ENCODE measurements around the gene SDK2. TPM values are rescaled to one million over a fixed set of nuclear protein-coding genes. Genes with fewer than 3 reads are reported as not detected.
A peak's percentile ranks its signal among the peaks of the same experiment; 100 is the strongest.

SDK2 gene
- total and polyA plus RNA-seq, 2 donors, result 0.66 to 0.87 TPM

DNA sequence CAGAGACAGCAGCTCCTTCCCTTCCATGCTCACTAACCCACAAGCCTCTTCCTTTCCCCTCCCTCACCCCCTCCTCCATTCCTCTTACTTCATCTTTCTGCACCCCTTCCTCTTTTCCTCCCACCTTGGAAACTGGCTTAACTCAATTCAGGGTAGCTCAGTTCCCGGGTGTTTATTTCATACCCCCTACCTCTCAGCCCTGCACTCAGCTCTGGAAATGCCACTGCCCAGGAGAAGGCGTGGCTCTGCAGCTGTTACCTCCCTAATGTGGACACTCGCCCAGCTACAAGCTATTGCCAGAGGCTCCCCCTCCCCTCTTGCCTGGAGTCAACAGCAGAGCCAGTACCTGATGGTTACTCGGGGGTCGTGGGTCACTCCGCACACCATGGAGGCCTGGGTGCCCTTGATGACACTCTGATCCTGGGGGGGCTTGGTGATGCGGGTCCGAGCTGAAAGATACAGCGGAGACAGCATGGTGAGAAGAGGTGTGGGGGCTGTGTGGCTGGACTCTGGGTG is 214.0 kb downstream of the SDK2 start:
- Histone ChIP-seq H3K36me3 (ENCODE audit: control insufficient read depth in 2 of 2, insufficient read depth in 2 of 2, low read length in 1 of 2) (no peaks in the 10 kb centered on the region), H3K4me3 (ENCODE audit: low read length in 2 of 2) (no peak overlapping the region), H3K27ac (ENCODE audit: low read depth in 1 of 2, low read length in 1 of 2) (no peak overlapping the region), H3K9me3 (ENCODE audit: control insufficient read depth in 2 of 2, insufficient read depth in 1 of 2, low read length in 1 of 2) (no peaks in the 10 kb centered on the region), H3K4me1 (ENCODE audit: control insufficient read depth in 2 of 2, insufficient read depth in 2 of 2, low read length in 2 of 2) (peaks cover 0 to 4% of the 10 kb centered on the region in 2 donors), H3K27me3 (ENCODE audit: control insufficient read depth in 2 of 2, insufficient read depth in 1 of 2, low read length in 1 of 2) (no peaks in the 10 kb centered on the region)
- 89% methylated on average over 9 of the region's 9 CpGs for WGBS
- DNase-seq (ENCODE audit: low read depth in 6 of 9, low spot score in 9 of 9), result no peak

DNA sequence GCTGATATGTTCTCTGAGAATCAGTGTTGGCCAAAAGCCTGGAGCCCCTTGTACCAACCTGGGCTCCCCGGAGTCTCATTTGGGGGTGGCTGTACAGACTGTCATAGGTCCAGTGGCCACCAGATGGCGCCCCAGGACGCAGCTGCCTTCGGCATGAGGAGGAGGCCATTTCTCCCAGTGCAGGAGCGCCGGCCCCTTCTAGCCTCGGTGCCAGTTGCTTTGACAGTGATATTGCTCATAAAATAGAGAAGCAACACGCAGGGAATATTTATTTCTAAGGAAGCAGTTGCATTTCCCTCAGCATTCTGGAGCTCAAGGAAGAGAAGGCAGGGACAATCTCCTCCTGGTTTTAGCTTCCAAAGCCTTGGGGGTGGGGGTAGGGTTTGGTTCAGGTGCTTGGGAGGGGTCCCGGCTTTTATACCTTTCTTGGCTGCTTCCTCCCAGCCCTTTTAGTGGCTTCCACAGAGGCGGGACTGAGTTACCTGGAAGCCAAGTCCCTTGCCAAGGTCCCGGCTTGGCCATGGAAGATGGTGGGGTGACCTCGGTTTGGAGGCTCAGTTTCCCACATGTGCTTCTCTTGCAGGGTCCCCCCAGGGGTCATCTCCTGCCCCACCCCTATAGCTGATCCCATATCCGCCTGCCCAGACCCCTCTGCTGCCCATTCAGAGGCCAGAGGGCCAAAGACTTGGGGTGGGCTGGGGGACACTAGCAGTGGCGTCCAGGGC is 214.6 kb downstream of the SDK2 start:
- H3K36me3 ChIP-seq (ENCODE audit: control insufficient read depth in 2 of 2, insufficient read depth in 2 of 2, low read length in 1 of 2), result no peaks in the 10 kb centered on the region
- H3K4me3 ChIP-seq (ENCODE audit: low read length in 2 of 2), result no peak overlapping the region
- no peaks in the 10 kb centered on the region for H3K27me3 ChIP-seq (ENCODE audit: control insufficient read depth in 2 of 2, insufficient read depth in 1 of 2, low read length in 1 of 2)
- H3K27ac ChIP-seq (ENCODE audit: low read depth in 1 of 2, low read length in 1 of 2), result no peak overlapping the region
- peaks cover 0 to 4% of the 10 kb centered on the region in 2 donors for H3K4me1 ChIP-seq (ENCODE audit: control insufficient read depth in 2 of 2, insufficient read depth in 2 of 2, low read length in 2 of 2)
- 39% methylated on average over 14 of the region's 14 CpGs for WGBS
- H3K9me3 ChIP-seq (ENCODE audit: control insufficient read depth in 2 of 2, insufficient read depth in 1 of 2, low read length in 1 of 2), result no peaks in the 10 kb centered on the region
- peak; percentile 44 to 86 (median 68) for DNase-seq (ENCODE audit: low read depth in 6 of 9, low spot score in 9 of 9)

DNA sequence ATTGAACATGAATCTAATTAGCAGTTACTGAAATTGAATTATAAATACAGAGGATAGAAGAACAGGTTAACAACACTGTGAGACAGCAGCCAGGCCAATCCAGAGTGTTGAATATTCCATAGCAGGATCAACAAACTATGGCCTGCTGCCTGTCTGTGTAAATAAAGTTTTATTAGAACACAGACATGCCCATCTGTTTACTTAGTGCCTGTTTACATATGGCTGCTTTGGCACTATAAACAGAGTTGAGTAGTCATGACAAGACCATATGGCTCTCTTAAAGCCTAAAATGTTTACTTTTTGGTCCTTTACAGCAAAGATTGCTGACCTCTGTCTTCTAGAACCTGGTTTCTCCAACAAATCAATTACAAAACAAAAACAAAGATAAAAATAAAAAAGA is 217.0 kb downstream of the SDK2 start:
- DNase-seq (ENCODE audit: low read depth in 6 of 9, low spot score in 9 of 9), result no peak
- Histone ChIP-seq H3K4me3 (ENCODE audit: low read length in 2 of 2) (no peak overlapping the region), H3K9me3 (ENCODE audit: control insufficient read depth in 2 of 2, insufficient read depth in 1 of 2, low read length in 1 of 2) (no peaks in the 10 kb centered on the region), H3K36me3 (ENCODE audit: control insufficient read depth in 2 of 2, insufficient read depth in 2 of 2, low read length in 1 of 2) (no peaks in the 10 kb centered on the region), H3K27ac (ENCODE audit: low read depth in 1 of 2, low read length in 1 of 2) (no peak overlapping the region), H3K27me3 (ENCODE audit: control insufficient read depth in 2 of 2, insufficient read depth in 1 of 2, low read length in 1 of 2) (no peaks in the 10 kb centered on the region), H3K4me1 (ENCODE audit: control insufficient read depth in 2 of 2, insufficient read depth in 2 of 2, low read length in 2 of 2) (peaks cover 0 to 4% of the 10 kb centered on the region in 2 donors)

DNA sequence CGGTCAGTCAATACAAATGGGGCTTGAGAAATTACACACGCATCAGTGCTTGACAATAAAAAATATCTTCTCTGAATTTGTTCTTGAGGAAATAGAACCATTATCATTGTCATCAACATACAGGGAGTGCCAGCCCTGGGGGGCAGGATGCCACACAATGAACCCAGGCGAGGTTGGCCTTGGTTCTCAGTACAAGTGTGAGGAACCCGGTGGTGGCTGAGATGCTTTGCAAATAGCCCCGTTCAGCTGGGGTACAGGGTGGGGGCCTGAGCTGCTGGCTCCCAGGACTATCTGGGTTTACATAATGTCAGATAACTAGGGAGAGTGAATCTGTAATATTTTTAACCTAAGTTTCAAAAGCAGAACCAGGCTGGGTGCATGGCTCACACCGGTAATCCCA is 219.7 kb downstream of the SDK2 start:
- Histone ChIP-seq H3K9me3 (ENCODE audit: control insufficient read depth in 2 of 2, insufficient read depth in 1 of 2, low read length in 1 of 2) (no peaks in the 10 kb centered on the region), H3K4me1 (ENCODE audit: control insufficient read depth in 2 of 2, insufficient read depth in 2 of 2, low read length in 2 of 2) (peaks cover 0 to 2% of the 10 kb centered on the region in 2 donors), H3K36me3 (ENCODE audit: control insufficient read depth in 2 of 2, insufficient read depth in 2 of 2, low read length in 1 of 2) (no peaks in the 10 kb centered on the region), H3K27ac (ENCODE audit: low read depth in 1 of 2, low read length in 1 of 2) (no peak overlapping the region), H3K4me3 (ENCODE audit: low read length in 2 of 2) (no peak overlapping the region), H3K27me3 (ENCODE audit: control insufficient read depth in 2 of 2, insufficient read depth in 1 of 2, low read length in 1 of 2) (no peaks in the 10 kb centered on the region)
- no peak for DNase-seq (ENCODE audit: low read depth in 6 of 9, low spot score in 9 of 9)
- 89% methylated on average over 6 of the region's 6 CpGs for WGBS

DNA sequence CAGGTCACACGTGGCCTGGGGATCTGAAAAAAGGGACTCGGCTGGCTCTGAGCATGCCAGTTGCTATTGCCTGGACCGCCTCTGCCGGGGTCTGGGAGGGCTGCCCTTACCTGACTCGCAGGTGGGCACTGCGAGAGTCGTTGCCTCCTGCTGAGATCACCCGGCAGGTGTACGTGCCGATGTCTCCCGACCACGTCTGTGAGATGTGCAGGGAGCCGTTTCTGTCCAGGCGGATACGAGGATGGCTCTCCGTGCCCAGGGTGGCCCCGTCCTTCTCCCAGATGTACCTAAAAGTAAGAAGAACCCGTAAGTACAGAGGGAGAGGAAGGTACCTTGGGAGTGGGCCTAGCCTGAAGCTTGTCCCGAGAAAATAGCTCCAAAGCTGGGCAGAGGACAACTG is 220.4 kb downstream of the SDK2 start:
- Histone ChIP-seq H3K4me1 (ENCODE audit: control insufficient read depth in 2 of 2, insufficient read depth in 2 of 2, low read length in 2 of 2) (no peaks in the 10 kb centered on the region), H3K9me3 (ENCODE audit: control insufficient read depth in 2 of 2, insufficient read depth in 1 of 2, low read length in 1 of 2) (no peaks in the 10 kb centered on the region), H3K4me3 (ENCODE audit: low read length in 2 of 2) (no peak overlapping the region), H3K27me3 (ENCODE audit: control insufficient read depth in 2 of 2, insufficient read depth in 1 of 2, low read length in 1 of 2) (no peaks in the 10 kb centered on the region), H3K36me3 (ENCODE audit: control insufficient read depth in 2 of 2, insufficient read depth in 2 of 2, low read length in 1 of 2) (no peaks in the 10 kb centered on the region), H3K27ac (ENCODE audit: low read depth in 1 of 2, low read length in 1 of 2) (no peak overlapping the region)
- no peak for DNase-seq (ENCODE audit: low read depth in 6 of 9, low spot score in 9 of 9)
- 96% methylated on average over 19 of the region's 19 CpGs for WGBS

DNA sequence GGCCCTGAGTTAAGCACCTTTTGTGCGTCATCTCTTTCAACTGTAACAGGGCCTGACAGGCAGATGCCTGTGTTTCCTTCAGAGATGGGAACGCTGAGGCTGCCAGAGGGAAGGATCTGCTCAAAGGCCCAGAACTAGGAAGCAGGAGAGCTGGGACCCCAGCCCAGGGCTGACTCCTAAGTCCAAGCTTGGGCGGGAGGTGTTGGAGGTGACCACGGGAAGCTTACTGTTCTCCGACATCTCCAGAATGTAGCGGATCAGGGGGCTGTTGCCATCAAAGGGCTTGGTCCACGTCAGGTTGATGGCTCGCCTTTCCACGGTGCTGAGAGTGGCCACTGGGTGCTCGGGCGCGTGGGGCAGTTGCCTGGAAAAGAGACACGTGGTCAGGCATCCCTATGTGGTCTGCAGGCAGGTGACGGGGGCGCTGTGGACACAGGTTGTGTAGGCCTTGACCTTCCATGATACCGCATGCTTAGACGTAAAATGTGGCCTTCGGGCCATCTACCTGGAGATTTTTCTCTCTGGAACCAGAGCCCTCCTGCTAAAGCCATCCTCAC is 221.0 kb downstream of the SDK2 start:
- no peaks in the 10 kb centered on the region for H3K36me3 ChIP-seq (ENCODE audit: control insufficient read depth in 2 of 2, insufficient read depth in 2 of 2, low read length in 1 of 2)
- no peak overlapping the region for H3K27ac ChIP-seq (ENCODE audit: low read depth in 1 of 2, low read length in 1 of 2)
- no peaks in the 10 kb centered on the region for H3K9me3 ChIP-seq (ENCODE audit: control insufficient read depth in 2 of 2, insufficient read depth in 1 of 2, low read length in 1 of 2)
- no peak overlapping the region for H3K4me3 ChIP-seq (ENCODE audit: low read length in 2 of 2)
- no peaks in the 10 kb centered on the region for H3K27me3 ChIP-seq (ENCODE audit: control insufficient read depth in 2 of 2, insufficient read depth in 1 of 2, low read length in 1 of 2)
- H3K4me1 ChIP-seq (ENCODE audit: control insufficient read depth in 2 of 2, insufficient read depth in 2 of 2, low read length in 2 of 2), result no peaks in the 10 kb centered on the region
- 92% methylated on average over 18 of the region's 18 CpGs for WGBS
- no peak for DNase-seq (ENCODE audit: low read depth in 6 of 9, low spot score in 9 of 9)

DNA sequence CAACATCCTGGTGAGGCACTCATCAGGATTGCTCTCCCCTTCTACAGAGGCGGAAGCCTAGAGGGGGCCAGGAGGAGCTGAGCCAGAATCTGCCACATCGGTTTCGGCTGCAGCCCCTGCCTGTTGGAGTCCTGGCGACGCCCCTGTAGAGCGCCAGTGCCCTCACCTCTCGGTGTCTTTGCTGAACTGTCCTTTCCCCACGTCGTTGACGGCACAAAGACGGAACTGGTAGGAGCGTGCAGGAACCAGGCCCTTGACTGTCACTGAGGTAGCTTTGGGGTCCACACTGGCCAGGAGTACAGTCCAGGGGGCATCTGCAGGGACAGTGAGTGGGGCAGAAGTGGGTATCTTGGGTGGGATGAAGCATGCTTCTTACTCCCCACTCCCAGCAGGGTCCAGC is 222.1 kb downstream of the SDK2 start:
- no peaks in the 10 kb centered on the region for H3K36me3 ChIP-seq (ENCODE audit: control insufficient read depth in 2 of 2, insufficient read depth in 2 of 2, low read length in 1 of 2)
- DNase-seq (ENCODE audit: low read depth in 6 of 9, low spot score in 9 of 9), result no peak
- 97% methylated on average over 12 of the region's 12 CpGs for WGBS

DNA sequence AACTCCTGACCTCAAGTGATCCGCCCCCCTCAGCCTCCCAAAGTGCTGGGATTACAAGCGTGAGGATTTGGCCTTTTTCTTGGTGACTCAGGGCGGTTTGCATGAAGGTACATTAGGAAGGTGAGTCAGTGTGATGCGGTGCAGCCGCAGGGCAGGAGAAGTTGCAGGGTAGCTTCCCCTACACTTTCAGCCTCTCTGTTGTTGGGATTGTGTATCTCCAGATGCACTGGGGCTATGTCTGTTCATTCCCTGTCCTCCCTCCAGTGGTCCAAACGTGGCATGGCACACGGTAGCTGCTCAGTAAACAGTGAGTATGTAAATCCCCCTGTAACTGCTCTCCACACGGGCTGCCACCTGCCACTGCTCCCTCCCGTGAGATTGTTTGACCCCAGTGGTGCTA is 223.3 kb downstream of the SDK2 start:
- no peak for DNase-seq (ENCODE audit: low read depth in 6 of 9, low spot score in 9 of 9)
- H3K4me1 ChIP-seq (ENCODE audit: control insufficient read depth in 2 of 2, insufficient read depth in 2 of 2, low read length in 2 of 2), result no peaks in the 10 kb centered on the region
- H3K27ac ChIP-seq (ENCODE audit: low read depth in 1 of 2, low read length in 1 of 2), result no peak overlapping the region
- no peaks in the 10 kb centered on the region for H3K36me3 ChIP-seq (ENCODE audit: control insufficient read depth in 2 of 2, insufficient read depth in 2 of 2, low read length in 1 of 2)
- WGBS, result 93% methylated on average over 9 of the region's 9 CpGs
- H3K9me3 ChIP-seq (ENCODE audit: control insufficient read depth in 2 of 2, insufficient read depth in 1 of 2, low read length in 1 of 2), result no peaks in the 10 kb centered on the region
- no peaks in the 10 kb centered on the region for H3K27me3 ChIP-seq (ENCODE audit: control insufficient read depth in 2 of 2, insufficient read depth in 1 of 2, low read length in 1 of 2)
- no peak overlapping the region for H3K4me3 ChIP-seq (ENCODE audit: low read length in 2 of 2)

More for the DNA sequence above, 222.1 kb downstream of the SDK2 start:
- no peak overlapping the region for H3K4me3 ChIP-seq (ENCODE audit: low read length in 2 of 2)
- H3K27ac ChIP-seq (ENCODE audit: low read depth in 1 of 2, low read length in 1 of 2), result no peak overlapping the region
- no peaks in the 10 kb centered on the region for H3K9me3 ChIP-seq (ENCODE audit: control insufficient read depth in 2 of 2, insufficient read depth in 1 of 2, low read length in 1 of 2)
- H3K27me3 ChIP-seq (ENCODE audit: control insufficient read depth in 2 of 2, insufficient read depth in 1 of 2, low read length in 1 of 2), result no peaks in the 10 kb centered on the region
- H3K4me1 ChIP-seq (ENCODE audit: control insufficient read depth in 2 of 2, insufficient read depth in 2 of 2, low read length in 2 of 2), result no peaks in the 10 kb centered on the region

DNA sequence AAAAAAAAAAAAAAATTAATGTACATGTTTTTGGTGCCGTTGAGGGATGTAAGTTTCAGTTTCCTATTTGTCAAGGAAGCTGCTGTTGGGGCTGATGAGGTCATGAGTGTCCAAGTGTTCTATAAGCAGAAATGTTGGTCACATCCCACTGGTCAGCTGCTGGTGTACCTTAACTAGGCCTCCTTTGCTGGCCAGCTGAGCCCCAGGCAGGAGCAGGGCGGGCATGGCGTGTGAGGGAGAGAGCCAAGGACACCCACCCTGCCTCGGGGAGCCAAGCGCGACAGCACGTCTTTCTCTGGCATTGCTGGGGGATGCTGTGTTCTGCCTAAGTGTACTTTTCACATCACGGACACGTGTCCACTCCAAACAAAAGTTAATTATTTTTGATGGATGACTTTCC is 224.4 kb downstream of the SDK2 start:
- DNase-seq (ENCODE audit: low read depth in 6 of 9, low spot score in 9 of 9), result no peak

More for the DNA sequence above, 224.4 kb downstream of the SDK2 start:
- Histone ChIP-seq H3K27ac (ENCODE audit: low read depth in 1 of 2, low read length in 1 of 2) (no peak overlapping the region), H3K4me1 (ENCODE audit: control insufficient read depth in 2 of 2, insufficient read depth in 2 of 2, low read length in 2 of 2) (no peaks in the 10 kb centered on the region), H3K4me3 (ENCODE audit: low read length in 2 of 2) (no peak overlapping the region), H3K36me3 (ENCODE audit: control insufficient read depth in 2 of 2, insufficient read depth in 2 of 2, low read length in 1 of 2) (no peaks in the 10 kb centered on the region), H3K9me3 (ENCODE audit: control insufficient read depth in 2 of 2, insufficient read depth in 1 of 2, low read length in 1 of 2) (no peaks in the 10 kb centered on the region), H3K27me3 (ENCODE audit: control insufficient read depth in 2 of 2, insufficient read depth in 1 of 2, low read length in 1 of 2) (no peaks in the 10 kb centered on the region)
- WGBS, result 82% methylated on average over 9 of the region's 9 CpGs
